D721Med (cell line): ENCODE results near the gene INTS6L.
A peak's percentile ranks its signal among the peaks of the same experiment; 100 is the strongest.

Experiments used
- DNase-seq: peaks from one replicate; pipeline ENCODE4 v3.0.0; 2011; ENCODE audit warnings: low spot score; ENCODE audit not compliant: insufficient read length
- FAIRE-seq: peaks from 2 replicates; lab custom pipeline; 2011; peaks lifted over from hg19 to GRCh38; lab: Jason Lieb, UNC
- CTCF ChIP-seq: IDR thresholded peaks from 2 replicates; pipeline ENCODE4 v1.5.1; 2012; ENCODE audit warnings: mild to moderate bottlenecking, control low read depth; ENCODE audit not compliant: insufficient read depth; ENCODE audit errors: missing control alignments

The INTS6L gene

GRCh38 chrX:135536877-135537276 is 16.4 kb downstream of the INTS6L start:
- FAIRE-seq = no peak

GRCh38 chrX:135541351-135541750 is 20.9 kb downstream of the INTS6L start:
- DNase-seq = no peak
- no peak for TF ChIP-seq CTCF
- peak; percentile 38 for FAIRE-seq

More at GRCh38 chrX:135536877-135537276, 16.4 kb downstream of the INTS6L start:
- TF ChIP-seq CTCF = no peak
- DNase-seq = no peak

- TF ChIP-seq CTCF = no peak
- DNase-seq = no peak
- FAIRE-seq = peak; percentile 91
Observed at GRCh38 chrX:135543172-135543571, 22.7 kb downstream of the INTS6L start.

- TF ChIP-seq CTCF = peak; percentile 37
- DNase-seq = no peak
- FAIRE-seq = no peak
Observed at GRCh38 chrX:135543924-135544323, 23.5 kb downstream of the INTS6L start.

GRCh38 chrX:135544338-135544948 is 24.0 kb downstream of the INTS6L start:
- no peak for DNase-seq
- no peak for FAIRE-seq
- TF ChIP-seq CTCF = no peak

GRCh38 chrX:135547767-135548166 is 27.3 kb downstream of the INTS6L start:
- TF ChIP-seq CTCF = no peak
- DNase-seq = no peak
- no peak for FAIRE-seq

GRCh38 chrX:135549519-135549918 is 29.1 kb downstream of the INTS6L start:
- FAIRE-seq (no peak), DNase-seq (no peak)
- TF ChIP-seq CTCF = no peak
